GM12878 (cell line): ENCODE results near the gene RAD23B. TPM values are rescaled to one million over a fixed set of nuclear protein-coding genes. Genes with fewer than 3 reads are reported as not detected.

Source experiments
- ATAC-seq: fragments of 200-7000 bp; cut with Tn5 transposase; 3 replicates; pipeline ENCODE4 v1.9.1; 2020; ENCODE audit warnings: mild to moderate bottlenecking, moderate library complexity
- BruUV-seq: library from RNA; stranded (reverse); fragments of 400-500 nt; replicated peaks from 2 replicates; lab custom pipeline; 2021; lab: Mats Ljungman, UMichigan
- CTCF ChIA-PET: fragments of 300-600 bp; sonication (Branson Sonifier 250); formaldehyde crosslinking; extraction: SDS; loops from one replicate; lab custom pipeline; 2021; ENCODE audit warnings: inconsistent platforms; lab: Yijun Ruan, JAX
- POLR2A ChIA-PET: fragments of 350-600 bp; formaldehyde crosslinking; extraction: SDS; loops from one replicate; lab custom pipeline; 2021; ENCODE audit warnings: inconsistent platforms; lab: Charles Lee
- RAD21 ChIA-PET: fragments of 300-600 bp; sonication (Branson Sonifier 250); formaldehyde crosslinking; loops from one replicate; lab custom pipeline; 2023; ENCODE audit warnings: antibody characterized with exemption; ENCODE audit not compliant: unreplicated experiment; lab: Charles Lee
- SMC1A ChIA-PET: fragments of 300-600 bp; sonication (Branson Sonifier 250); formaldehyde crosslinking; loops from one replicate; lab custom pipeline; 2023; ENCODE audit not compliant: unreplicated experiment, uncharacterized antibody; lab: Charles Lee
- DNase-seq: peaks from one replicate; pipeline ENCODE4 v3.0.0-alpha.2; 2011; ENCODE audit warnings: low read depth, low spot score
- FAIRE-seq: peaks from 3 replicates; lab custom pipeline; 2011; peaks lifted over from hg19 to GRCh38; lab: Jason Lieb, UNC
- H2AFZ ChIP-seq: 2 replicates; pipeline ENCODE4 v1.6.0; 2011; ENCODE audit warnings: low read depth, low read length, control low read depth; ENCODE audit not compliant: control insufficient read depth
- H3K27ac ChIP-seq: 2 replicates; pipeline ENCODE4 v1.5.1; 2011; ENCODE audit warnings: control low read depth; ENCODE audit not compliant: control insufficient read depth, insufficient read depth
- H3K27me3 ChIP-seq, 2 experiments: replicated peaks in 1 of 2; 2 replicates each; pipeline versions ENCODE4 v1.6.0 to v1.6.1; 2011; ENCODE audit warnings: low read length in 1 of 2; ENCODE audit not compliant: control insufficient read depth in 2 of 2, insufficient read depth in 2 of 2
- H3K36me3 ChIP-seq, 2 experiments: 2 replicates each; pipeline ENCODE4 v1.5.1; 2011; ENCODE audit warnings: low read length in 1 of 2; ENCODE audit not compliant: control insufficient read depth in 2 of 2, insufficient read depth in 2 of 2
- H3K4me1 ChIP-seq: 2 replicates; pipeline ENCODE4 v1.6.1; 2011; ENCODE audit warnings: mild to moderate bottlenecking, low read length, moderate library complexity, mixed read lengths; ENCODE audit not compliant: control insufficient read depth, insufficient read depth
- H3K4me2 ChIP-seq: 2 replicates; pipeline ENCODE4 v1.6.0; 2011; ENCODE audit warnings: control low read depth; ENCODE audit not compliant: control insufficient read depth, insufficient read depth
- H3K4me3 ChIP-seq: fragments of 200-600 bp; sonication (generic); 2 replicates; pipeline ENCODE4 v1.5.1; 2016
- H3K79me2 ChIP-seq: 2 replicates; pipeline ENCODE4 v1.6.0; 2011; ENCODE audit warnings: low read length; ENCODE audit not compliant: control insufficient read depth, insufficient read depth
- H3K9ac ChIP-seq: 2 replicates; pipeline ENCODE4 v1.8.0; 2011; ENCODE audit warnings: low read length, control low read depth, mixed read lengths; ENCODE audit not compliant: control insufficient read depth, insufficient read depth
- H3K9me3 ChIP-seq: replicated peaks from 3 replicates; pipeline ENCODE4 v1.5.1; 2011; ENCODE audit warnings: mild to moderate bottlenecking, low read length; ENCODE audit not compliant: control insufficient read depth, insufficient read depth
- H4K20me1 ChIP-seq: 2 replicates; pipeline ENCODE4 v1.6.0; 2011; ENCODE audit not compliant: control insufficient read depth, insufficient read depth
- BACH1 ChIP-seq: fragments of 450-650 bp; IDR thresholded peaks from 2 replicates; pipeline ENCODE4 v1.6.1; 2017; ENCODE audit warnings: mild to moderate bottlenecking, borderline replicate concordance
- BCL11A ChIP-seq: IDR thresholded peaks from 2 replicates; pipeline ENCODE4 v1.6.1; 2011; ENCODE audit warnings: low read depth, low read length
- CHD4 ChIP-seq: fragments of 200-600 bp; sonication (generic); IDR thresholded peaks from 2 replicates; pipeline ENCODE4 v1.6.1; 2016; ENCODE audit warnings: mild to moderate bottlenecking
- E4F1 ChIP-seq: fragments of 450-650 bp; IDR thresholded peaks from 2 replicates; pipeline ENCODE4 v1.6.1; 2018; ENCODE audit warnings: borderline replicate concordance, mild to moderate bottlenecking; ENCODE audit not compliant: partially characterized antibody
- EED ChIP-seq: sonication (generic); IDR thresholded peaks from 2 replicates; pipeline ENCODE4 v1.6.1; 2016; ENCODE audit warnings: antibody characterized with exemption, low read depth
- ESRRA ChIP-seq: IDR thresholded peaks from 2 replicates; pipeline ENCODE4 v1.6.1; 2012; ENCODE audit warnings: mild to moderate bottlenecking, low read length, improper control_type of control experiment
- ETV6 ChIP-seq, 2 experiments: fragments of 450-650 bp in 1 of 2; IDR thresholded peaks in 1 of 2; conservative IDR thresholded peaks in 1 of 2; 2 replicates each; pipeline ENCODE4 v1.6.1; 2014; ENCODE audit warnings: antibody characterized with exemption in 1 of 2, borderline replicate concordance in 1 of 2, low read depth in 1 of 2, mild to moderate bottlenecking in 1 of 2, moderate library complexity in 1 of 2
- EZH2 ChIP-seq: IDR thresholded peaks from 2 replicates; pipeline ENCODE4 v1.6.1; 2012; ENCODE audit warnings: low read depth, mild to moderate bottlenecking, control low read depth, inconsistent platforms, low read length, borderline replicate concordance; ENCODE audit not compliant: control insufficient read depth
- FOXM1 ChIP-seq: IDR thresholded peaks from 2 replicates; pipeline ENCODE4 v1.6.1; 2012; ENCODE audit warnings: low read depth, mild to moderate bottlenecking, inconsistent platforms, low read length, moderate library complexity
- HDAC6 ChIP-seq: fragments of 200-600 bp; sonication (generic); IDR thresholded peaks from one replicate; pipeline ENCODE4 v1.8.0; 2017; ENCODE audit warnings: antibody characterized with exemption; ENCODE audit not compliant: unreplicated experiment
- MTA3 ChIP-seq: IDR thresholded peaks from 2 replicates; pipeline ENCODE4 v1.6.1; 2012; ENCODE audit warnings: low read length, inconsistent platforms, borderline replicate concordance
- NFYA ChIP-seq: IDR thresholded peaks from 2 replicates; pipeline ENCODE4 v1.6.1; 2011; ENCODE audit warnings: low read depth, mild to moderate bottlenecking, low read length, improper control_type of control experiment, borderline replicate concordance
- NR2F1 ChIP-seq: fragments of 450-650 bp; conservative IDR thresholded peaks from 2 replicates; pipeline ENCODE4 v1.6.1; 2017; ENCODE audit warnings: mild to moderate bottlenecking
- POLR2A ChIP-seq: IDR thresholded peaks from 2 replicates; pipeline ENCODE4 v1.6.1; 2011; ENCODE audit warnings: low read depth, mild to moderate bottlenecking, low read length
- RBBP5 ChIP-seq: fragments of 200-600 bp; sonication (generic); conservative IDR thresholded peaks from 2 replicates; pipeline ENCODE4 v1.6.1; 2016
- RFX5 ChIP-seq: IDR thresholded peaks from 2 replicates; pipeline ENCODE4 v1.6.1; 2011; ENCODE audit warnings: low read depth, low read length, improper control_type of control experiment
- SMAD5 ChIP-seq: IDR thresholded peaks from 2 replicates; pipeline ENCODE4 v1.6.1; 2016; ENCODE audit warnings: antibody characterized with exemption, low read depth
- SMC3 ChIP-seq: IDR thresholded peaks from 2 replicates; pipeline ENCODE4 v1.6.1; 2011; ENCODE audit warnings: low read length, improper control_type of control experiment, borderline replicate concordance
- USF2 ChIP-seq: IDR thresholded peaks from 2 replicates; pipeline ENCODE4 v1.6.1; 2011; ENCODE audit warnings: low read depth, low read length, improper control_type of control experiment, borderline replicate concordance
- ZBED1 ChIP-seq: IDR thresholded peaks from 2 replicates; pipeline ENCODE4 v1.6.1; 2016; ENCODE audit warnings: borderline replicate concordance
- WGBS: methylation state at CpG from one replicate; pipeline ENCODE4 v1.1.6; 2016; ENCODE audit warnings: low lambda C conversion rate; ENCODE audit not compliant: insufficient replicate concordance, insufficient coverage; ENCODE audit errors: missing lambda C conversion rate; 5-methylcytosine and 5-hydroxymethylcytosine counted together
- in situ Hi-C: fragments of 300-500 bp; cut with MboI; formaldehyde crosslinking; loops from 9 replicates; pipeline ENCODE4 v1.14.3; 2018; ENCODE audit warnings: mixed read lengths
- intact Hi-C: fragments of 100-400 bp; cut with micrococcal nuclease; formaldehyde crosslinking; loops from one replicate; pipeline ENCODE4 v1.14.2; 2022; ENCODE audit not compliant: unreplicated experiment
- polyA plus RNA-seq, 11 experiments: library from polyadenylated mRNA; depleted of rRNA in 4 of 11; unstranded in 6 of 11; stranded (reverse) in 5 of 11; fragments of >200 nt; fragmentation: Nextera tagmentation in 4 of 11; fragmentation: Illumina TruSeq in 1 of 11; extraction: Ambion mirVana in 4 of 11; extraction: Trizol in 1 of 11; gene quantifications; 1 replicate in 1 of 11; 2 replicates in 10 of 11; pipeline versions ENCODE4 v1.2.1 to v1.2.3, GENCODE V29; 2011 to 2016; ENCODE audit warnings: inconsistent platforms in 2 of 11, missing spikeins in 2 of 11, low read depth in 1 of 11
- total RNA-seq, 4 experiments: library from RNA; depleted of rRNA in 3 of 4; stranded (reverse); fragments of >200 nt in 3 of 4; fragmentation: Illumina TruSeq in 1 of 4; extraction: Trizol in 1 of 4; gene quantifications; 2 replicates each; pipeline versions ENCODE4 v1.2.1 to v1.2.3, GENCODE V29; 2013 to 2021

RAD23B gene
- total and polyA plus RNA-seq, 10 of the 15 experiments (the other 5 are each of a cell fraction or from before 2014, with no cell fraction given) = 10.3 to 256 (median 54.6) TPM

GRCh38 chr9:107363516-107364152 is 80.6 kb downstream of the RAD23B start:
- RAD21 ChIA-PET = no interaction called here
- no peak overlapping the region for H3K4me3 ChIP-seq
- H3K9ac ChIP-seq = no peak overlapping the region
- SMC1A ChIA-PET = no interaction called here
- no peaks in the 10 kb centered on the region for H3K9me3 ChIP-seq
- no TSS peak for BruUV-seq
- TF ChIP-seq SMAD5 (no peak), POLR2A (no peak), BCL11A (no peak), EZH2 (no peak), NR2F1 (no peak), SMC3 (no peak), EED (no peak), MTA3 (no peak), ESRRA (no peak), USF2 (no peak), ETV6 (conservative IDR thresholded peaks at IDR 0.05 in 1 of 2, IDR thresholded peaks at IDR 0.05 in 1 of 2; ENCODE audit: borderline replicate concordance in 1 of 2, low read depth in 1 of 2) (no peak), NFYA (no peak), ZBED1 (no peak), E4F1 (no peak), RBBP5 (no peak), RFX5 (no peak), CHD4 (no peak), FOXM1 (no peak), BACH1 (no peak), HDAC6 (no peak)
- no peak for ATAC-seq
- CTCF ChIA-PET = no interaction called here
- no peaks in the 10 kb centered on the region for H3K36me3 ChIP-seq
- no peak overlapping the region for H3K4me2 ChIP-seq
- DNase-seq = no peak
- H3K79me2 ChIP-seq = no peaks in the 10 kb centered on the region
- H3K27me3 ChIP-seq = no peaks in the 10 kb centered on the region
- intact Hi-C loops = no loop called here
- in situ Hi-C loops = no loop called here
- no peaks in the 10 kb centered on the region for H4K20me1 ChIP-seq
- H2AFZ ChIP-seq = no peak overlapping the region
- FAIRE-seq = no peak
- H3K4me1 ChIP-seq = no peaks in the 10 kb centered on the region
- no peak overlapping the region for H3K27ac ChIP-seq
- POLR2A ChIA-PET = no interaction called here
- WGBS = 84% methylated on average over 10 of the region's 10 CpGs
